Measurements from ENCODE around the gene LBX2. TPM values are rescaled to one million over a fixed set of nuclear protein-coding genes. Genes with fewer than 3 reads are reported as not detected.
A peak's percentile ranks its signal among the peaks of the same experiment; 100 is the strongest.
"Not testable (repeated sequence)": the region's sequence is repeated elsewhere in the genome, so short reads cannot be mapped to it uniquely, and the experiment has no call there.

LBX2 gene
- total and polyA plus RNA-seq, 9 donors: 0.33 to 3.0 (median 0.80) TPM

- peak; percentile 19 for DNase-seq
- H3K27ac ChIP-seq (ENCODE audit: low read length): peak overlapping the region; percentile 7
- under 1% methylated on average over 11 of the region's 13 CpGs for WGBS (ENCODE audit: insufficient coverage)
Measured at GRCh38 chr2:74464406-74464805, 35.0 kb downstream of the LBX2 start.

GRCh38 chr2:74462786-74463105 lies 36.7 kb downstream of the LBX2 start:
- 80% methylated on average over 1 of the region's 4 CpGs for WGBS (ENCODE audit: insufficient coverage)
- DNase-seq: no peak
- Histone ChIP-seq H3K27me3 (ENCODE audit: control insufficient read depth, insufficient read depth, low read length) (no peaks in the 10 kb centered on the region), H3K9me3 (replicated peaks; ENCODE audit: control insufficient read depth, low read depth, low read length) (no peaks in the 10 kb centered on the region), H3K4me3 (ENCODE audit: low read length) (no peak overlapping the region), H3K36me3 (ENCODE audit: control insufficient read depth, insufficient read depth, low read length) (peaks cover 26% of the 10 kb centered on the region), H3K27ac (ENCODE audit: low read length) (no peak overlapping the region), H3K4me1 (ENCODE audit: control insufficient read depth, insufficient read depth, low read length) (peaks cover 19% of the 10 kb centered on the region)

More at GRCh38 chr2:74464406-74464805, 35.0 kb downstream of the LBX2 start:
- H3K36me3 ChIP-seq (ENCODE audit: control insufficient read depth, insufficient read depth, low read length): peaks cover 26% of the 10 kb centered on the region
- H3K27me3 ChIP-seq (ENCODE audit: control insufficient read depth, insufficient read depth, low read length): no peaks in the 10 kb centered on the region
- peak overlapping the region; percentile 90 for H3K4me3 ChIP-seq (ENCODE audit: low read length)
- H3K4me1 ChIP-seq (ENCODE audit: control insufficient read depth, insufficient read depth, low read length): peaks cover 13% of the 10 kb centered on the region
- no peaks in the 10 kb centered on the region for H3K9me3 ChIP-seq (replicated peaks; ENCODE audit: control insufficient read depth, low read depth, low read length)

- WGBS (ENCODE audit: insufficient coverage): 93% methylated on average over 12 of the region's 20 CpGs
Measured at GRCh38 chr2:74462054-74462785, 37.2 kb downstream of the LBX2 start.

GRCh38 chr2:74461187-74462053 lies 38.0 kb downstream of the LBX2 start:
- WGBS (ENCODE audit: insufficient coverage): 88% methylated on average over 23 of the region's 27 CpGs
- H3K27me3 ChIP-seq (ENCODE audit: control insufficient read depth, insufficient read depth, low read length): no peaks in the 10 kb centered on the region
- H3K27ac ChIP-seq (ENCODE audit: low read length): no peak overlapping the region
- H3K9me3 ChIP-seq (replicated peaks; ENCODE audit: control insufficient read depth, low read depth, low read length): no peaks in the 10 kb centered on the region
- H3K36me3 ChIP-seq (ENCODE audit: control insufficient read depth, insufficient read depth, low read length): peaks cover 26% of the 10 kb centered on the region
- H3K4me3 ChIP-seq (ENCODE audit: low read length): no peak overlapping the region
- no peak for DNase-seq
- H3K4me1 ChIP-seq (ENCODE audit: control insufficient read depth, insufficient read depth, low read length): peaks cover 25% of the 10 kb centered on the region

More at GRCh38 chr2:74462054-74462785, 37.2 kb downstream of the LBX2 start:
- Histone ChIP-seq H3K4me3 (ENCODE audit: low read length) (no peak overlapping the region), H3K9me3 (replicated peaks; ENCODE audit: control insufficient read depth, low read depth, low read length) (no peaks in the 10 kb centered on the region), H3K27ac (ENCODE audit: low read length) (no peak overlapping the region), H3K27me3 (ENCODE audit: control insufficient read depth, insufficient read depth, low read length) (no peaks in the 10 kb centered on the region), H3K36me3 (ENCODE audit: control insufficient read depth, insufficient read depth, low read length) (peaks cover 26% of the 10 kb centered on the region), H3K4me1 (ENCODE audit: control insufficient read depth, insufficient read depth, low read length) (peaks cover 19% of the 10 kb centered on the region)
- DNase-seq: no peak

- Histone ChIP-seq H3K36me3 (ENCODE audit: control insufficient read depth, insufficient read depth, low read length) (peaks cover 26% of the 10 kb centered on the region), H3K4me1 (ENCODE audit: control insufficient read depth, insufficient read depth, low read length) (peaks cover 35% of the 10 kb centered on the region)
- not testable (repeated sequence) for H3K27ac ChIP-seq (ENCODE audit: low read length); DNase-seq; H3K27me3 ChIP-seq (ENCODE audit: control insufficient read depth, insufficient read depth, low read length); H3K4me3 ChIP-seq (ENCODE audit: low read length); H3K9me3 ChIP-seq (replicated peaks; ENCODE audit: control insufficient read depth, low read depth, low read length)
- WGBS (ENCODE audit: insufficient coverage): 92% methylated on average over 2 of the region's 10 CpGs
Measured at GRCh38 chr2:74460187-74460586, 39.2 kb downstream of the LBX2 start.

GRCh38 chr2:74459503-74460118 lies 39.8 kb downstream of the LBX2 start:
- H3K27ac ChIP-seq (ENCODE audit: low read length); DNase-seq; H3K9me3 ChIP-seq (replicated peaks; ENCODE audit: control insufficient read depth, low read depth, low read length); H3K27me3 ChIP-seq (ENCODE audit: control insufficient read depth, insufficient read depth, low read length); H3K4me3 ChIP-seq (ENCODE audit: low read length): not testable (repeated sequence)
- WGBS (ENCODE audit: insufficient coverage): 73% methylated on average over 13 of the region's 13 CpGs
- peaks cover 26% of the 10 kb centered on the region for H3K36me3 ChIP-seq (ENCODE audit: control insufficient read depth, insufficient read depth, low read length)
- peaks cover 36% of the 10 kb centered on the region for H3K4me1 ChIP-seq (ENCODE audit: control insufficient read depth, insufficient read depth, low read length)

GRCh38 chr2:74458938-74459363 lies 40.5 kb downstream of the LBX2 start:
- no peaks in the 10 kb centered on the region for H3K27me3 ChIP-seq (ENCODE audit: control insufficient read depth, insufficient read depth, low read length)
- H3K36me3 ChIP-seq (ENCODE audit: control insufficient read depth, insufficient read depth, low read length): peaks cover 26% of the 10 kb centered on the region
- H3K4me3 ChIP-seq (ENCODE audit: low read length): peak overlapping the region; percentile 65
- peak overlapping the region; percentile 72 for H3K27ac ChIP-seq (ENCODE audit: low read length)
- peaks cover 30% of the 10 kb centered on the region for H3K4me1 ChIP-seq (ENCODE audit: control insufficient read depth, insufficient read depth, low read length)
- no peak for DNase-seq
- WGBS (ENCODE audit: insufficient coverage): no CpG with 5 or more reads among the region's 10 CpGs
- H3K9me3 ChIP-seq (replicated peaks; ENCODE audit: control insufficient read depth, low read depth, low read length): no peaks in the 10 kb centered on the region

- 0% methylated on average over 16 of the region's 38 CpGs for WGBS (ENCODE audit: insufficient coverage)
Measured at GRCh38 chr2:74458132-74458937, 41.1 kb downstream of the LBX2 start, which contains the start of gene WBP1. Gene WBP1 (plus strand): TSS chr2:74458438. CDS start chr2:74458603, 165 bp downstream.

GRCh38 chr2:74457549-74458131 lies 41.8 kb downstream of the LBX2 start:
- DNase-seq: peak; percentile 82
- H3K4me1 ChIP-seq (ENCODE audit: control insufficient read depth, insufficient read depth, low read length): peaks cover 29% of the 10 kb centered on the region
- H3K36me3 ChIP-seq (ENCODE audit: control insufficient read depth, insufficient read depth, low read length): peaks cover 21% of the 10 kb centered on the region
- H3K4me3 ChIP-seq (ENCODE audit: low read length): peak overlapping the region; percentile 83
- H3K27me3 ChIP-seq (ENCODE audit: control insufficient read depth, insufficient read depth, low read length): no peaks in the 10 kb centered on the region
- peak overlapping the region; percentile 100 for H3K27ac ChIP-seq (ENCODE audit: low read length)
- no peaks in the 10 kb centered on the region for H3K9me3 ChIP-seq (replicated peaks; ENCODE audit: control insufficient read depth, low read depth, low read length)
- 0% methylated on average over 35 of the region's 46 CpGs for WGBS (ENCODE audit: insufficient coverage)

More at GRCh38 chr2:74458132-74458937, 41.1 kb downstream of the LBX2 start, which contains the start of gene WBP1:
- DNase-seq: peak; percentile 100
- no peaks in the 10 kb centered on the region for H3K9me3 ChIP-seq (replicated peaks; ENCODE audit: control insufficient read depth, low read depth, low read length)
- peaks cover 26% of the 10 kb centered on the region for H3K36me3 ChIP-seq (ENCODE audit: control insufficient read depth, insufficient read depth, low read length)
- H3K27ac ChIP-seq (ENCODE audit: low read length): peak within 1 kb of the TSS; percentile 100
- no peaks in the 10 kb centered on the region for H3K27me3 ChIP-seq (ENCODE audit: control insufficient read depth, insufficient read depth, low read length)
- H3K4me3 ChIP-seq (ENCODE audit: low read length): peak within 1 kb of the TSS; percentile 83
- H3K4me1 ChIP-seq (ENCODE audit: control insufficient read depth, insufficient read depth, low read length): peaks cover 29% of the 10 kb centered on the region

Measured in muscle of leg (tissue), 11 donors.